Central memory CD4-positive, alpha-beta T cell (primary cell): ENCODE results near the gene HLA-DMB.
A peak's percentile ranks its signal among the peaks of the same experiment; 100 is the strongest.

Experiments used
- DNase-seq: peaks from one replicate; pipeline ENCODE4 v3.0.0; 2022

The HLA-DMB gene

DNA sequence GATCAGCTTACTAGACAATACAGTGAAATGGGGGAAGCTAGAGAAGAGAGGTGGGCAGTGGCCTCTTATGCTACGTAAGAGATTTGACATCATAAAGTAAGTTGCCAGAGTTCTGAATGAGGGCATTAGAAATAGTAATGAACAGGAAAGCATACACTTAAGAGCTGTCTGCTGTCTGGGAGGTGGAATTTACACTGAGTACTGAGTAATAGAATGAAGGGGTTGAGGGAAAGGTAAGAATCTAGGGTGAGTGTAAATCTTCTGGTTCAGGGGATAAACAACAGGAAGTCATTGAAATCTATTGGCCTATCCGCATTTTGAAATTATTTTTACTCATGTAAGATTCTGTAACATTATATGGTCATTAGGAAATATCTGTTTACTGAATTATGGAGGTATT is 35.8 kb downstream of the HLA-DMB start:
- no peak for DNase-seq

GRCh38 chr6:32903952-32904351 is 36.9 kb downstream of the HLA-DMB start:
- DNase-seq: no peak

DNA sequence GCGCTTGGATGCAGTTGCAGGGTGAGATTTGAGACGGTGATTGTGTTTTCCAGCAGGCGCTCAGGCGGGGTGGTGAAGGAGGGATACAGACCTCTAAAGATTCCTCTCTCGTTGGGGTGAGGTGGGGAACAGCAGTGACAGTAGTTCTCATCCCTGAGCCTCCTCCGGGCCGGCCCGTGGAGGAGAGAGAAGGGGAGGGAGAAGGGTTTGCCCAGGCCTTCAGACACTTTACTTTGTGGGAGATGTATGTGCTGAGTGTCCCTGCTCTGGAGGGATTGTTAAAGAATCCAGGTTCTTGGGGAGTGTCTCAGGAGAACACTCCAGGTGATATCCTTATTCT is 45.9 kb downstream of the HLA-DMB start:
- no peak for DNase-seq

GRCh38 chr6:32894085-32895005 is 46.5 kb downstream of the HLA-DMB start:
- peak; percentile 91 for DNase-seq

GRCh38 chr6:32890831-32891230 is 50.0 kb downstream of the HLA-DMB start:
- DNase-seq: no peak

- DNase-seq: no peak
Measured at GRCh38 chr6:32889533-32889932, 51.3 kb downstream of the HLA-DMB start.

DNA sequence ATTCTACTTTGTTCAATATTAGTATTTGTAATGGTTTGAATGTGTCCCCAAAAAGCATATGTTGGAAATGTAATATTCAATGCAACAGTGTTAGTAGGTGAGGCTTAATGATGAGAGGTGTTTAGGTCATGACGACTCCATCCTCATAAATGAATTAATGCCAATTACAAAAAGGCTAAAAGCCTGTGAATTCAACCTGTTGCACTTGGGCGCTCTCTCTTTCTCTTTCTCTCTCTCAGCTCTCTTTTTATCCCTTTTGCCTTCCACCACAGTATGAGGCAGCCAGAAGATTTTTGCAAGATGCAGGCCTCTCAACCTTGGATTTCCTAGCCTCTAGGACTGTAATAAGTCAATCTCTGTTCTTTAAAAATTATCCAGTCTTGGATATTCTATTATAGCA is 52.3 kb downstream of the HLA-DMB start:
- no peak for DNase-seq

DNA sequence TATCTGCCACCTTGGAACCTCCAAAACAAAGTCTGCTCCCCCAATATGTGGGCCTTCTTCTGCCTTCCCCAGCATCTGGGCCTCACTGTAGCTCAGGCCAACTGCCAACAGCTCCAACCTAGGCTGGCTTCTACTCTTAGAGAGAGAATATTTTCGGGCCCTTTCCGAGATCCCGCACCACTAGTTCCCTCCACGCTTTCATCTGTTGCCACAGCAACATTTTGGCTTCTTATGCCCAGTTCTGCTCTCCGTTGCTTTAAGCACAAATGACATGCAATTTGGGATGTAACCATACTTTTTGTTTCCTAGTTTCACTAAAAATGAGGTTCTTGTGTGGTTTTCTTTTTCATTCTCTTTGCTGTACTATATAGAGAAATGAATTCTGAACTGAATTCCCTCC is 53.2 kb downstream of the HLA-DMB start:
- no peak for DNase-seq

DNA sequence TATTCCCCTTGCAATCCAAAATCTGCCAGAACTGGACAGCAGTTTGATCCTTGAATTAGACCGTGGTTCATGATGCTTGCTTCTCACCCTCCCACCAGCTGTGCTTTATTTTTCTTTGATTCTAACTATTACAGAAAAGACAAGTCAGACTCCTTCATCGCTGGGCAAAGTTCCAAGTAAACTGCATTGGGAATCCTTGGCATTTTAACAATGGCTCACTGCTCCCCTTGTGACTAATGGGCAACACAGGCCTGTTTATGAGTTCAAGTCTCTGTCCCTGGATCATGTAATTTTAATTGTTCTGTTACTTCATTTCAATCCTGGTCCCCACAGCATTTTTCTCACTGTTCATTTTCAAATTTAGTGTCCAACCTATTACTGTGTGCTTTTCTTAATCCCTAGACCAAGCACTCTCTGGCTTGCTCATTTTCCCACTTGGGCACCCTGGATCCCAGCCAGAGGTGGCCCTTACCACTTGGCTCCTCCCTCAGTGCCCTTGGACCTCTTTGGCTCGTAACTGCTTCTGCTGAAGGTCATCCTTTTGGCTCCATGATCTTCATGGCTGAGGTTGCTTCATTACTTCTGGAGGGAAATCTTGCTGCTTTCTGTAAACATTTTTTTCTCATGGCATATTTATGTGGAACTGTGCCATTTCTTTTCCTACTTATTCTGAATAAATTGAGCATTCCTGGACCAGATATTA is 54.0 kb downstream of the HLA-DMB start:
- DNase-seq: no peak

DNA sequence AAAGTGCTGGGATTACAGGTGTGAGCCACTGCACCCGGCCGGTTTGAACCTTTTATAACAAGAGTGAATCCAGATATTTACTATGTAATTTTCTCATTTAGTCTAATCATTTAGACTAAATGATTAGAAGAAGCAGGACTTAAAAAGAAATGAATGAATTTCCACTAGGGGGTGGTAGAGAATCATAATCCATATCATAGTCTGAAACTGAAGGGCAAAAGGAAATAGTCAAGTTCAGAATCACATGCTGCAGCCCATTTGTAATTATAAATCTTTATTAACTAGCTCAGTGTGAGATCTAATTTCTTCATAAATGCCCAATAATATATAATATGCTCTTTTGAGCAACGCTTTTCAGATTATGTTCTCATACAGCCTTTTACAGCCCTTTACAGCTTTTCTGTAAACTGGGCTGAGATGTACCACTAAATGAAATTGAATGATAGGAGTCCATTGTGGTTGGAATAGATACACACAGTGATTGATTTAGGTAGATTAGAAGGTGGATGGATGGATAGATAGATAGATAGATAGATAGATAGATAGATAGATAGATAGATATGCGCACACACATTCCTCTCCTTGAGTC is 55.0 kb downstream of the HLA-DMB start:
- DNase-seq: peak; percentile 70
